ENCODE data around the gene BORCS5. TPM values are rescaled to one million over a fixed set of nuclear protein-coding genes. Genes with fewer than 3 reads are reported as not detected.

Gene BORCS5
- total RNA-seq, 2 donors from 2014 or later, result 11.6 to 17.9 TPM

- intact Hi-C loops (cut with DNase I), result no loop called here
- DNase-seq (ENCODE audit: low spot score), result no peak
Observed at GRCh38 chr12:12447236-12447635, 90.4 kb downstream of the BORCS5 start.

- DNase-seq (ENCODE audit: low spot score), result no peak
- intact Hi-C loops (cut with DNase I), result no loop called here
Observed at GRCh38 chr12:12447837-12448236, 91.0 kb downstream of the BORCS5 start.

- DNase-seq (ENCODE audit: low spot score), result no peak
- intact Hi-C loops (cut with DNase I), result no loop called here
Observed at GRCh38 chr12:12449533-12450025, 92.7 kb downstream of the BORCS5 start.

GRCh38 chr12:12450043-12450471 is 93.2 kb downstream of the BORCS5 start:
- DNase-seq (ENCODE audit: low spot score), result no peak

GRCh38 chr12:12451098-12451497 is 94.2 kb downstream of the BORCS5 start:
- intact Hi-C loops (cut with DNase I), result no loop called here
- no peak for DNase-seq (ENCODE audit: low spot score)

More at GRCh38 chr12:12450043-12450471, 93.2 kb downstream of the BORCS5 start:
- intact Hi-C loops (cut with DNase I), result no loop called here

GRCh38 chr12:12452326-12452902 is 95.5 kb downstream of the BORCS5 start:
- intact Hi-C loops (cut with DNase I), result no loop called here
- DNase-seq (ENCODE audit: low spot score), result no peak

- intact Hi-C loops (cut with DNase I), result no loop called here
- no peak for DNase-seq (ENCODE audit: low spot score)
Observed at GRCh38 chr12:12453635-12454034, 96.8 kb downstream of the BORCS5 start.

- DNase-seq (ENCODE audit: low spot score), result no peak
- intact Hi-C loops (cut with DNase I), result no loop called here
Observed at GRCh38 chr12:12454315-12454714, 97.4 kb downstream of the BORCS5 start.

- DNase-seq (ENCODE audit: low spot score), result no peak
- intact Hi-C loops (cut with DNase I), result no loop called here
Observed at GRCh38 chr12:12456637-12457036, 99.8 kb downstream of the BORCS5 start.

GRCh38 chr12:12460935-12461922 is 104.4 kb downstream of the BORCS5 start:
- intact Hi-C loops (cut with DNase I), result loop anchor here in 1 of 2 donors (1.0 kb wide), 1 partner anchor 17 kb away; no protein-coding TSS in a partner anchor

GRCh38 chr12:12461923-12462315 is 105.0 kb downstream of the BORCS5 start:
- intact Hi-C loops (cut with DNase I), result no loop called here
- no peak for DNase-seq (ENCODE audit: low spot score)

More at GRCh38 chr12:12460935-12461922, 104.4 kb downstream of the BORCS5 start:
- DNase-seq (ENCODE audit: low spot score), result no peak

- intact Hi-C loops (cut with DNase I), result no loop called here
- no peak for DNase-seq (ENCODE audit: low spot score)
Observed at GRCh38 chr12:12465522-12465921, 108.6 kb downstream of the BORCS5 start.

GRCh38 chr12:12466157-12466556 is 109.3 kb downstream of the BORCS5 start:
- DNase-seq (ENCODE audit: low spot score), result no peak
- intact Hi-C loops (cut with DNase I), result no loop called here

- no peak for DNase-seq (ENCODE audit: low spot score)
- intact Hi-C loops (cut with DNase I), result no loop called here
Observed at GRCh38 chr12:12467264-12467663, 110.4 kb downstream of the BORCS5 start.

GRCh38 chr12:12467688-12468261 is 110.9 kb downstream of the BORCS5 start:
- DNase-seq (ENCODE audit: low spot score), result no peak
- intact Hi-C loops (cut with DNase I), result no loop called here

- intact Hi-C loops (cut with DNase I), result no loop called here
- no peak for DNase-seq (ENCODE audit: low spot score)
Observed at GRCh38 chr12:12468575-12468974, 111.7 kb downstream of the BORCS5 start.

- no peak for DNase-seq (ENCODE audit: low spot score)
- intact Hi-C loops (cut with DNase I), result no loop called here
Observed at GRCh38 chr12:12469386-12469785, 112.5 kb downstream of the BORCS5 start.

GRCh38 chr12:12470751-12471306 is 114.0 kb downstream of the BORCS5 start:
- intact Hi-C loops (cut with DNase I), result no loop called here
- DNase-seq (ENCODE audit: low spot score), result no peak
